ENCODE measurements around the gene LYPD8. TPM values are rescaled to one million over a fixed set of nuclear protein-coding genes. Genes with fewer than 3 reads are reported as not detected.

The LYPD8 gene, protein sequence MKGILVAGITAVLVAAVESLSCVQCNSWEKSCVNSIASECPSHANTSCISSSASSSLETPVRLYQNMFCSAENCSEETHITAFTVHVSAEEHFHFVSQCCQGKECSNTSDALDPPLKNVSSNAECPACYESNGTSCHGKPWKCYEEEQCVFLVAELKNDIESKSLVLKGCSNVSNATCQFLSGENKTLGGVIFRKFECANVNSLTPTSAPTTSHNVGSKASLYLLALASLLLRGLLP
- total RNA-seq: not detected in 2 replicates
- polyA plus RNA-seq: not detected in 2 replicates
- polyA plus RNA-seq (2011; cell fraction: cytosol; rRNA removed): not detected in 2 replicates
- polyA plus RNA-seq (2011; cell fraction: nucleus; rRNA removed): not detected in 2 replicates
- polyA plus RNA-seq (2012): not detected in 2 replicates
- not detected in 2 replicates for polyA minus RNA-seq
- not detected for polyA minus RNA-seq (2011; cell fraction: cytosol; rRNA and poly(A)+ RNA removed)
- not detected in 2 replicates for polyA minus RNA-seq (2011; cell fraction: nucleus; rRNA and poly(A)+ RNA removed)
- Bru-seq, nascent RNA: not detected
- BruChase-seq, experiment 1, labeled RNA remaining after a 6-hour chase: not detected
- not detected for BruChase-seq, experiment 2, labeled RNA remaining after a 2-hour chase
- long read RNA-seq: 0 reads

DNA sequence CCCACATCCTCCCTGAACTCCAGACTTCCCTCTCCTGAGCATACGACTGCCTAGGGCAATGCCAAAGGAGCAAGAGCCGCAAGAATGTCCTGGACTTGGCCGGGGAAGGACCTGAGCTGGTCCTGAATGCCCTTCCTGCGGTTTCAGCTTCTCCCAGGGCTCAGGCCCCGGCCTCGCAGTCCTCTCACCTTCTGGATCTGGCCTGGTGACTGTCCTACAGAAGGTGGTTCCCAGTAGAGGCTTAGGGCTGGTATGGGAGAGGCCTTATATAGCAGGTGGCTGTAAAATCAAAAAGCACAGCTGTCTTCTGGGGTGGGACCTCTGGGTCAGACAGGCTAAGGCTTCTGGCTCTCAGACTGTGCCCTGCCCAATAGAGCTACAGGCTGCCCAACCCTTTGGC is at the start of gene LYPD8:
Gene LYPD8, minus strand, starts transcription at position 243 of the 400 bp plus-strand sequence. CDS start 4,678 bp downstream, outside the sequence.
- H3K36me3 ChIP-seq (ENCODE audit: control insufficient read depth in 2 of 2, extremely low read depth in 1 of 2, insufficient read depth in 2 of 2, low read length in 2 of 2): no peaks in the 10 kb centered on the region
- no peak for DNase-seq (ENCODE audit: low read depth, low spot score)
- no peak within 1 kb of the TSS for H3K4me2 ChIP-seq (ENCODE audit: insufficient read depth, low read length)
- FAIRE-seq: no peak
- POLR2A ChIA-PET: no interaction called here
- no peaks in the 10 kb centered on the region for H3K4me1 ChIP-seq (ENCODE audit: control insufficient read depth, extremely low read depth, insufficient read depth, low read length)
- H3K79me2 ChIP-seq (ENCODE audit: control insufficient read depth, insufficient read depth, low read length): no peaks in the 10 kb centered on the region
- no TSS peak for BruUV-seq (replicated peaks)
- no peak within 1 kb of the TSS for H3K4me3 ChIP-seq (replicated peaks in 1 of 3; ENCODE audit: insufficient read depth in 1 of 3, low read depth in 1 of 3, low read length in 3 of 3)
- H3K9me1 ChIP-seq (replicated peaks; ENCODE audit: control insufficient read depth, extremely low read depth, insufficient read depth, low read length): no peaks in the 10 kb centered on the region
- no peaks in the 10 kb centered on the region for H3K9me3 ChIP-seq (replicated peaks; ENCODE audit: control insufficient read depth, insufficient read depth, low read length)
- intact Hi-C loops (cut with micrococcal nuclease): no loop called here
- no peak within 1 kb of the TSS for H3K27ac ChIP-seq (ENCODE audit: insufficient read depth, low read depth, low read length)
- TF ChIP-seq, protein P1, sequence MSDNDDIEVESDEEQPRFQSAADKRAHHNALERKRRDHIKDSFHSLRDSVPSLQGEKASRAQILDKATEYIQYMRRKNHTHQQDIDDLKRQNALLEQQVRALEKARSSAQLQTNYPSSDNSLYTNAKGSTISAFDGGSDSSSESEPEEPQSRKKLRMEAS (IDR thresholded peaks at IDR 0.05; ENCODE audit: insufficient read depth, insufficient read length): no peak
- TF ChIP-seq, protein P2, sequence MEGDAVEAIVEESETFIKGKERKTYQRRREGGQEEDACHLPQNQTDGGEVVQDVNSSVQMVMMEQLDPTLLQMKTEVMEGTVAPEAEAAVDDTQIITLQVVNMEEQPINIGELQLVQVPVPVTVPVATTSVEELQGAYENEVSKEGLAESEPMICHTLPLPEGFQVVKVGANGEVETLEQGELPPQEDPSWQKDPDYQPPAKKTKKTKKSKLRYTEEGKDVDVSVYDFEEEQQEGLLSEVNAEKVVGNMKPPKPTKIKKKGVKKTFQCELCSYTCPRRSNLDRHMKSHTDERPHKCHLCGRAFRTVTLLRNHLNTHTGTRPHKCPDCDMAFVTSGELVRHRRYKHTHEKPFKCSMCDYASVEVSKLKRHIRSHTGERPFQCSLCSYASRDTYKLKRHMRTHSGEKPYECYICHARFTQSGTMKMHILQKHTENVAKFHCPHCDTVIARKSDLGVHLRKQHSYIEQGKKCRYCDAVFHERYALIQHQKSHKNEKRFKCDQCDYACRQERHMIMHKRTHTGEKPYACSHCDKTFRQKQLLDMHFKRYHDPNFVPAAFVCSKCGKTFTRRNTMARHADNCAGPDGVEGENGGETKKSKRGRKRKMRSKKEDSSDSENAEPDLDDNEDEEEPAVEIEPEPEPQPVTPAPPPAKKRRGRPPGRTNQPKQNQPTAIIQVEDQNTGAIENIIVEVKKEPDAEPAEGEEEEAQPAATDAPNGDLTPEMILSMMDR (IDR thresholded peaks at IDR 0.05; ENCODE audit: extremely low read depth in 1 of 2, insufficient read depth in 1 of 2, low read depth in 1 of 2, low read length in 2 of 2): no peak
- TF ChIP-seq JUN (IDR thresholded peaks at IDR 0.05; ENCODE audit: borderline replicate concordance, insufficient read depth, insufficient read length, low read depth): no peak
- TF ChIP-seq GATA2 (IDR thresholded peaks at IDR 0.05; ENCODE audit: insufficient read depth, insufficient read length, low read depth, low read length): no peak
- no peak for TF ChIP-seq POLR2A (IDR thresholded peaks at IDR 0.05; ENCODE audit: low read depth, low read length)
- no peak for TF ChIP-seq MYC (IDR thresholded peaks at IDR 0.05; ENCODE audit: low read depth, low read length)
- no peak for TF ChIP-seq FOS (IDR thresholded peaks at IDR 0.05; ENCODE audit: borderline replicate concordance, insufficient read depth, low read length)
- no peak for TF ChIP-seq EZH2 (IDR thresholded peaks at IDR 0.05; ENCODE audit: borderline replicate concordance, low read depth, low read length, severe bottlenecking)
- TF ChIP-seq POLR2AphosphoS5 (IDR thresholded peaks at IDR 0.05; ENCODE audit: insufficient read depth, low read depth, low read length): no peak
- no peaks in the 10 kb centered on the region for H3K27me3 ChIP-seq (ENCODE audit: control insufficient read depth in 2 of 2, insufficient read depth in 2 of 2, low read length in 2 of 2)
- dilution Hi-C loops (cut with MboI; ENCODE audit: extremely low pct_ligation_motif_present, low sequenced_read_pairs): no loop called here
- no peak within 1 kb of the TSS for H2AFZ ChIP-seq (ENCODE audit: low read depth, low read length)
- CTCF ChIA-PET: no interaction called here
- H4K20me1 ChIP-seq (replicated peaks; ENCODE audit: control insufficient read depth, extremely low read depth, insufficient read depth, low read length): no peaks in the 10 kb centered on the region
- no peak within 1 kb of the TSS for H3K9ac ChIP-seq (replicated peaks; ENCODE audit: extremely low read depth, insufficient read depth, low read length)

All from endothelial cell of umbilical vein (primary cell).